HG03139 (cell line): ENCODE results near the gene SDK1.
"Not testable (repeated sequence)": the region's sequence is repeated elsewhere in the genome, so short reads cannot be mapped to it uniquely, and the experiment has no call there.

Experiments
- ATAC-seq: cut with Tn5 transposase; IDR thresholded peaks from one replicate; pipeline ENCODE4 v1.9.1; 2021; ENCODE audit not compliant: unreplicated experiment

The SDK1 gene

GRCh38 chr7:3710122-3710521 lies 409.1 kb downstream of the SDK1 start:
- no peak for ATAC-seq

GRCh38 chr7:3710531-3710930 lies 409.5 kb downstream of the SDK1 start:
- no peak for ATAC-seq

GRCh38 chr7:3712841-3713240 lies 411.8 kb downstream of the SDK1 start:
- ATAC-seq = no peak

- no peak for ATAC-seq
These were observed 420.4 kb downstream of the SDK1 start for GRCh38 chr7:3721422-3721821.

GRCh38 chr7:3722396-3722922 lies 421.4 kb downstream of the SDK1 start:
- ATAC-seq = no peak

- ATAC-seq = no peak
These were observed 424.4 kb downstream of the SDK1 start for GRCh38 chr7:3725155-3726059.

- ATAC-seq = no peak
These were observed 429.2 kb downstream of the SDK1 start for GRCh38 chr7:3730276-3730675.

- no peak for ATAC-seq
These were observed 431.4 kb downstream of the SDK1 start for GRCh38 chr7:3732395-3733005.

GRCh38 chr7:3733541-3734140 lies 432.6 kb downstream of the SDK1 start:
- no peak for ATAC-seq

- ATAC-seq = no peak
These were observed 437.9 kb downstream of the SDK1 start for GRCh38 chr7:3738964-3739363.

- ATAC-seq = no peak
These were observed 438.9 kb downstream of the SDK1 start for GRCh38 chr7:3739983-3740382.

GRCh38 chr7:3747467-3747866 lies 446.4 kb downstream of the SDK1 start:
- no peak for ATAC-seq

- no peak for ATAC-seq
These were observed 447.3 kb downstream of the SDK1 start for GRCh38 chr7:3748389-3748788.

- ATAC-seq = no peak
These were observed 452.8 kb downstream of the SDK1 start for GRCh38 chr7:3753868-3754267.

GRCh38 chr7:3754493-3755341 lies 453.7 kb downstream of the SDK1 start:
- no peak for ATAC-seq

GRCh38 chr7:3755778-3756453 lies 454.9 kb downstream of the SDK1 start:
- ATAC-seq = not testable (repeated sequence)

- ATAC-seq = no peak
These were observed 456.0 kb downstream of the SDK1 start for GRCh38 chr7:3757059-3757458.

GRCh38 chr7:3760651-3761050 lies 459.6 kb downstream of the SDK1 start:
- no peak for ATAC-seq

GRCh38 chr7:3762146-3762831 lies 461.2 kb downstream of the SDK1 start:
- no peak for ATAC-seq
